HUES64 (cell line): Measurements from ENCODE around the gene SYT17. TPM values are rescaled to one million over a fixed set of nuclear protein-coding genes. Genes with fewer than 3 reads are reported as not detected.
A peak's percentile ranks its signal among the peaks of the same experiment; 100 is the strongest.

Experiments used
- H3K27ac ChIP-seq: 2 replicates; pipeline ENCODE4 v1.7.0; 2013; ENCODE audit warnings: low read depth, low read length, inconsistent platforms
- H3K27me3 ChIP-seq: 2 replicates; pipeline ENCODE4 v1.6.1; 2013; ENCODE audit warnings: mild to moderate bottlenecking, low read length; ENCODE audit not compliant: insufficient read depth
- H3K36me3 ChIP-seq: 2 replicates; pipeline ENCODE4 v1.6.1; 2013; ENCODE audit warnings: mild to moderate bottlenecking, low read length; ENCODE audit not compliant: insufficient read depth
- H3K4me1 ChIP-seq: 2 replicates; pipeline ENCODE4 v1.6.1; 2013; ENCODE audit warnings: mild to moderate bottlenecking, low read length, moderate library complexity; ENCODE audit not compliant: insufficient read depth
- H3K4me3 ChIP-seq: 2 replicates; pipeline ENCODE4 v1.5.1; 2013; ENCODE audit warnings: mild to moderate bottlenecking, low read length, moderate library complexity
- H3K9ac ChIP-seq: 2 replicates; pipeline ENCODE4 v1.6.1; 2013; ENCODE audit warnings: mild to moderate bottlenecking, low read depth, low read length
- H3K9me3 ChIP-seq: 2 replicates; pipeline ENCODE4 v1.6.1; 2013; ENCODE audit warnings: low read depth, low read length; ENCODE audit not compliant: insufficient read depth
- WGBS: fragments of 150-250, 120-280 bp; methylation state at CpG from one replicate; pipeline ENCODE4 v1.1.7; 2013; ENCODE audit warnings: missing lambda C conversion rate; 5-methylcytosine and 5-hydroxymethylcytosine counted together
- polyA plus RNA-seq, 2 experiments: library from polyadenylated mRNA; stranded (reverse); fragments of 50-300 nt; gene quantifications; one replicate each; pipeline ENCODE4 v1.2.3, GENCODE V29; 2013

The SYT17 gene, protein sequence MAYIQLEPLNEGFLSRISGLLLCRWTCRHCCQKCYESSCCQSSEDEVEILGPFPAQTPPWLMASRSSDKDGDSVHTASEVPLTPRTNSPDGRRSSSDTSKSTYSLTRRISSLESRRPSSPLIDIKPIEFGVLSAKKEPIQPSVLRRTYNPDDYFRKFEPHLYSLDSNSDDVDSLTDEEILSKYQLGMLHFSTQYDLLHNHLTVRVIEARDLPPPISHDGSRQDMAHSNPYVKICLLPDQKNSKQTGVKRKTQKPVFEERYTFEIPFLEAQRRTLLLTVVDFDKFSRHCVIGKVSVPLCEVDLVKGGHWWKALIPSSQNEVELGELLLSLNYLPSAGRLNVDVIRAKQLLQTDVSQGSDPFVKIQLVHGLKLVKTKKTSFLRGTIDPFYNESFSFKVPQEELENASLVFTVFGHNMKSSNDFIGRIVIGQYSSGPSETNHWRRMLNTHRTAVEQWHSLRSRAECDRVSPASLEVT
- polyA plus RNA-seq (2013, experiment 1 of 2), result 2.6 TPM
- 3.4 TPM for polyA plus RNA-seq (2013, experiment 2 of 2)

GRCh38 chr16:19167710-19168370, at the start of gene SYT17:
TSS of gene SYT17 (plus strand) at chr16:19168240. CDS start at chr16:19168647, 407 bp downstream.
- Histone ChIP-seq H3K27ac (no peak within 1 kb of the TSS), H3K9ac (peak within 1 kb of the TSS; percentile 70), H3K36me3 (no peaks in the 10 kb centered on the region), H3K4me3 (peak within 1 kb of the TSS; percentile 79), H3K4me1 (0 out of 2 replicates have a peak, but pooled peaks cover 4% of the 10 kb centered on the region), H3K27me3 (peaks cover 29% of the 10 kb centered on the region), H3K9me3 (no peaks in the 10 kb centered on the region)
- under 1% methylated on average over 63 of the region's 63 CpGs for WGBS

- no peak overlapping the region for H3K9ac ChIP-seq
- H3K4me3 ChIP-seq, result no peak overlapping the region
- peaks cover 27% of the 10 kb centered on the region for H3K4me1 ChIP-seq
- no peak overlapping the region for H3K27ac ChIP-seq
- no peaks in the 10 kb centered on the region for H3K36me3 ChIP-seq
- H3K27me3 ChIP-seq, result peaks cover 37% of the 10 kb centered on the region
- 85% methylated on average over 6 of the region's 6 CpGs for WGBS
- H3K9me3 ChIP-seq, result no peaks in the 10 kb centered on the region
Measured at GRCh38 chr16:19118938-19119431, 49.1 kb upstream of the SYT17 start.

GRCh38 chr16:19119564-19119963, 48.5 kb upstream of the SYT17 start:
- H3K27ac ChIP-seq, result no peak overlapping the region
- H3K4me3 ChIP-seq, result no peak overlapping the region
- 90% methylated on average over 3 of the region's 5 CpGs for WGBS
- no peak overlapping the region for H3K9ac ChIP-seq
- no peaks in the 10 kb centered on the region for H3K36me3 ChIP-seq
- peaks cover 31% of the 10 kb centered on the region for H3K27me3 ChIP-seq
- peaks cover 27% of the 10 kb centered on the region for H3K4me1 ChIP-seq
- no peaks in the 10 kb centered on the region for H3K9me3 ChIP-seq

GRCh38 chr16:19123535-19124178, 44.4 kb upstream of the SYT17 start:
- 90% methylated on average over 6 of the region's 6 CpGs for WGBS
- H3K9me3 ChIP-seq, result no peaks in the 10 kb centered on the region
- H3K27me3 ChIP-seq, result no peaks in the 10 kb centered on the region
- H3K27ac ChIP-seq, result no peak overlapping the region
- H3K4me1 ChIP-seq, result peaks cover 10% of the 10 kb centered on the region; the same call in 1 of the 2 replicates
- no peak overlapping the region for H3K9ac ChIP-seq
- H3K4me3 ChIP-seq, result no peak overlapping the region
- H3K36me3 ChIP-seq, result no peaks in the 10 kb centered on the region

DNA sequence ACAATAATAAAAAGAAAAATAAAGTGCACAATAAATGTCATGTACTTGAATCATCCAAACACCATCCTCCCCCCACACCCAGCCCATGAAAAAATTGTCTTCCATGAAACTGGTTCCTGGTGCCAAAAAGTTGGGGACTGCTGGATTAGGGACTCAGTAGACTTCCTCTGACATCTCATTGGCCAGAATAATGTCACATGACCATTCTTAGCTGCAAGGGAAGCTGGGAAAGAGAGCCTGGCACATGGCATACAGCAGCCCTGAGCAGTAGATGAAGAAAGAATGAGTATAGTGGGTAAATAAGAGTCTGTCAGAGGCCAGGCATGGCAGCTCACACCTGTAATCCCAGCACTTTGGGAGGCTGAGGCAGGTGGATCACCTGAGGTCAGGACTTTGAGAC, 41.7 kb upstream of the SYT17 start:
- Histone ChIP-seq H3K4me1 (peaks cover 10% of the 10 kb centered on the region), H3K4me3 (no peak overlapping the region), H3K9me3 (no peaks in the 10 kb centered on the region), H3K27me3 (no peaks in the 10 kb centered on the region), H3K9ac (no peak overlapping the region), H3K27ac (no peak overlapping the region), H3K36me3 (no peaks in the 10 kb centered on the region)

DNA sequence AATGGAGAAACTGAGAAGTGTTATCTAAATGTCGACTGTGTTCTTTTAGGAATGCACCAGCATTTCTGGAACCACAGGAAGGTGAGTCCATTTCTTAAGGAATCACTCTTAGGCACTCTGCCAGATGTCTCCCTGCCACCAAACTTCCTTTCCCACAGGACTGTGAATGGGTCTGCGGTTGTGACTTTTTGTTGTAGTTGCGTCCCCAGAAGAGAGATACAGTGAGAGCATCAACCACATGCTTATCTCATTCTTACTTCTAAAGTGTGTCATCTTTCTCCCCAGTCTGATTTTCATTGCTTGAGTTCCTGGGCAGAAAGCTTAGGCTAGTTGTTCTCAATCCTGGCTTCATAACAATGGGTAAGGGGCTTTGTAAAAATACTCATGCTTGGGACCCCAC, 40.8 kb upstream of the SYT17 start:
- Histone ChIP-seq H3K36me3 (no peaks in the 10 kb centered on the region), H3K9me3 (no peaks in the 10 kb centered on the region), H3K27me3 (no peaks in the 10 kb centered on the region), H3K9ac (no peak overlapping the region), H3K4me3 (no peak overlapping the region), H3K27ac (no peak overlapping the region), H3K4me1 (peaks cover 15% of the 10 kb centered on the region)
- WGBS, result 93% methylated on average over 3 of the region's 3 CpGs

DNA sequence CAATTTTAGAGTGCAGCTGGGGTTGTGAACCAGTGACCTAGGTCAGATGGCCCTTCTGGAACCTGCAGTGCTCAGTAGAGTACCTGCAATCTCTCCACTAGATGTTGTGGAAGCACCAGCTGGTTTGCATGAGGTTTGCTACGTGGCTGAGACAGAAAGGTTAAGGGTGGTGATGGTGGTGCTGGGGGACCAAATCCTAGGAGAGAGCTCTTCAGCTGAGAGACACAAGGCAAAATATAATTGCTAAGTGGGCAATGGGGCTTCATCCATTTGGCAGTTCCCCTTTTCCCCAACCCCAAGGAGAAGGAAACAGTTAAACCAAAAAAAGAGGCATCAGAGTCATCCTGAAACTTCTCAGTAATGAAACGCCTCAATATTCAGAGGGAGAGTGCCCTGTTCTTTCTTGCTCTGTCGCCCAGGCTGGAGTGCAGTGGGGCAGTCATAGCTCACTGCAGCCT, 40.3 kb upstream of the SYT17 start:
- Histone ChIP-seq H3K27ac (no peak overlapping the region), H3K9me3 (no peaks in the 10 kb centered on the region), H3K36me3 (no peaks in the 10 kb centered on the region), H3K4me3 (no peak overlapping the region), H3K27me3 (no peaks in the 10 kb centered on the region), H3K9ac (no peak overlapping the region), H3K4me1 (peaks cover 15% of the 10 kb centered on the region)
- WGBS, result 87% methylated on average over 3 of the region's 3 CpGs

DNA sequence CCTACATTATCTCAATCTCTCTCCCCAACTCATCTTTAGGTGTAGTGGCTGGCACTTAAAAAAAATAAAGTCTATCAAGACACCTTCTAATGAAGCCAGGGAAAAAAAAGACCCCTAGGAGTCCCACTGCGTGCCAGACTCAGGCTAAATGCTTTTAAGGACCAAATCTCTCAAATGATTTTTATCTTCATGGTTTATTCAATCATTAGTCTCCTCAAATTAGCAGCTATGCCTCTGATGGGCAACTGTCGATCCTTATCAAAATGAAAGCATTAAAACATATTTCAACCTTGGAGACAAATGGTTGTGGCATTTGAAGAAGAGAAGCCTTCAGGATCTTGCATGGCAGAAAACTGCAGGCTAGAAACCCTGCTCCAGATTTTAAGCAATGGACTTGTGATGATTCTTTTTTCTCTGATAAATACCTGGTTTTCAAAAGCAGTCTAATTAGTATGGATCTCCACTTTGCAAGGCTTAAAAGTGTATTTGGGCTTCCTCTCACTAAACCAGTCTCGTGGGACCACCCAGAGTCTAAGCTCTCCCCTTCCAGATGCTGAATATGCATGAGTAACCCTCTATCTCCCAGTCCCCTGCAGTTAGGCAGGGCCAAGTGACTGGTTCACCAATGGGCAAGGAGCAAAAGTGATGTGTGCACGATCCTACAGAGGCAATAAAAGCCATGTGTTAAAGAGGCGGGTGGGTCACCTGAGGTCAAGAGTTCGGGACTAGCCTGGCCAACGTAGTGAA, 39.4 kb upstream of the SYT17 start:
- WGBS, result 74% methylated on average over 6 of the region's 7 CpGs
- Histone ChIP-seq H3K4me1 (peaks cover 15% of the 10 kb centered on the region), H3K27ac (no peak overlapping the region), H3K27me3 (no peaks in the 10 kb centered on the region), H3K9ac (no peak overlapping the region), H3K36me3 (no peaks in the 10 kb centered on the region), H3K4me3 (no peak overlapping the region), H3K9me3 (no peaks in the 10 kb centered on the region)

DNA sequence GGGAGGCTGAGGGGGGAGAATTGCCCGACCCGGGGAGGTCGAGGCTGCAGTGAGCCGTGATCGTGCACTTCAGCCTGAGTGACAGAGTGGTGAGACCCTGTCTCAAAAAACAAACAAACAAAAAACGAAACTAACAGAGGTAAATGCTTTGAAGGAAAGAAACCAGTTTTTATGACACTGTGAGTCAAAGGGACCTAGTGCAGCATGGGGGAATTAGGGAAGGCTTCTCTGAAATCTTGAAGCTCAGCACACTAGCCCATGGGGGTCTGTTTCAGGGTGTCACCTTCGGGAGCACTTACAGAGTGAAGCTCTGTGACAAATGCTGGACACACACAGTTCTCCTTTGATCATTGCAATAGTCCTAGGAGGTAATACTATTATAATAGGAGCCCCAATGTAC, 37.7 kb upstream of the SYT17 start:
- Histone ChIP-seq H3K27ac (no peak overlapping the region), H3K9ac (no peak overlapping the region), H3K27me3 (no peaks in the 10 kb centered on the region), H3K4me3 (no peak overlapping the region), H3K4me1 (peaks cover 15% of the 10 kb centered on the region), H3K9me3 (no peaks in the 10 kb centered on the region), H3K36me3 (no peaks in the 10 kb centered on the region)
- 90% methylated on average over 7 of the region's 7 CpGs for WGBS

GRCh38 chr16:19130852-19131824, 36.9 kb upstream of the SYT17 start:
- Histone ChIP-seq H3K4me1 (peaks cover 15% of the 10 kb centered on the region), H3K9ac (no peak overlapping the region), H3K36me3 (no peaks in the 10 kb centered on the region), H3K4me3 (no peak overlapping the region), H3K27me3 (no peaks in the 10 kb centered on the region), H3K9me3 (no peaks in the 10 kb centered on the region), H3K27ac (peak overlapping the region; percentile 7; the same call in 1 of the 2 replicates)
- 59% methylated on average over 7 of the region's 11 CpGs for WGBS
